Measurements from ENCODE around the gene KRT37. TPM values are rescaled to one million over a fixed set of nuclear protein-coding genes. Genes with fewer than 3 reads are reported as not detected.
"Not testable (repeated sequence)": the region's sequence is repeated elsewhere in the genome, so short reads cannot be mapped to it uniquely, and the experiment has no call there.

The KRT37 gene
- total RNA-seq, 1 donor from 2014 or later, result not detected

GRCh38 chr17:41404024-41404671, 20.2 kb downstream of the KRT37 start:
- no peak for DNase-seq (ENCODE audit: low spot score)

GRCh38 chr17:41403404-41404023, 20.9 kb downstream of the KRT37 start:
- no peak for DNase-seq (ENCODE audit: low spot score)

- DNase-seq (ENCODE audit: low spot score), result no peak
Observed at GRCh38 chr17:41402161-41402560, 22.2 kb downstream of the KRT37 start.

GRCh38 chr17:41396996-41397660, 27.3 kb downstream of the KRT37 start, which contains the start of gene KRT31:
KRT31 (minus strand) TSS chr17:41397608; CDS start chr17:41397539, 69 bp downstream.
- DNase-seq (ENCODE audit: low spot score), result no peak

GRCh38 chr17:41396340-41396739, 28.0 kb downstream of the KRT37 start:
- DNase-seq (ENCODE audit: low spot score), result no peak

- no peak for DNase-seq (ENCODE audit: low spot score)
Observed at GRCh38 chr17:41395611-41396010, 28.8 kb downstream of the KRT37 start.

GRCh38 chr17:41395044-41395443, 29.3 kb downstream of the KRT37 start:
- not testable (repeated sequence) for DNase-seq (ENCODE audit: low spot score)

GRCh38 chr17:41394254-41394996, 30.0 kb downstream of the KRT37 start:
- DNase-seq (ENCODE audit: low spot score), result no peak

- no peak for DNase-seq (ENCODE audit: low spot score)
Observed at GRCh38 chr17:41393826-41394225, 30.6 kb downstream of the KRT37 start.

GRCh38 chr17:41393294-41393693, 31.1 kb downstream of the KRT37 start:
- DNase-seq (ENCODE audit: low spot score), result no peak

GRCh38 chr17:41392278-41392677, 32.1 kb downstream of the KRT37 start:
- DNase-seq (ENCODE audit: low spot score), result no peak

- no peak for DNase-seq (ENCODE audit: low spot score)
Observed at GRCh38 chr17:41391535-41391934, 32.9 kb downstream of the KRT37 start.

GRCh38 chr17:41390411-41390938, 33.9 kb downstream of the KRT37 start:
- DNase-seq (ENCODE audit: low spot score), result no peak

GRCh38 chr17:41387670-41388069, 36.7 kb downstream of the KRT37 start:
- no peak for DNase-seq (ENCODE audit: low spot score)

GRCh38 chr17:41386227-41386626, 38.2 kb downstream of the KRT37 start:
- no peak for DNase-seq (ENCODE audit: low spot score)

GRCh38 chr17:41383690-41384089, 40.7 kb downstream of the KRT37 start:
- no peak for DNase-seq (ENCODE audit: low spot score)

- no peak for DNase-seq (ENCODE audit: low spot score)
Observed at GRCh38 chr17:41382394-41382793, 42.0 kb downstream of the KRT37 start.

- not testable (repeated sequence) for DNase-seq (ENCODE audit: low spot score)
Observed at GRCh38 chr17:41381943-41382342, 42.4 kb downstream of the KRT37 start, which contains the start of gene KRT34. KRT34 (minus strand) TSS chr17:41382306; CDS start chr17:41382246, 60 bp downstream.

- not testable (repeated sequence) for DNase-seq (ENCODE audit: low spot score)
Observed at GRCh38 chr17:41380091-41380490, 44.3 kb downstream of the KRT37 start.

- DNase-seq (ENCODE audit: low spot score), result no peak
Observed at GRCh38 chr17:41377546-41377945, 46.8 kb downstream of the KRT37 start.

Data from mucosa of gallbladder (tissue), 1 donor.